HG02623 (cell line): Measurements from ENCODE around the gene LDLRAD3.

Source experiments
- ATAC-seq: cut with Tn5 transposase; IDR thresholded peaks from one replicate; pipeline ENCODE4 v1.9.1; 2021; ENCODE audit warnings: moderate library complexity; ENCODE audit not compliant: unreplicated experiment

Gene LDLRAD3

GRCh38 chr11:35927104-35927503 is 16.8 kb upstream of the LDLRAD3 start:
- no peak for ATAC-seq

GRCh38 chr11:35927682-35928081 is 16.2 kb upstream of the LDLRAD3 start:
- no peak for ATAC-seq

GRCh38 chr11:35928688-35929395 is 15.0 kb upstream of the LDLRAD3 start:
- ATAC-seq = no peak

GRCh38 chr11:35930466-35930865 is 13.4 kb upstream of the LDLRAD3 start:
- no peak for ATAC-seq

GRCh38 chr11:35932121-35932520 is 11.7 kb upstream of the LDLRAD3 start:
- ATAC-seq = no peak

DNA sequence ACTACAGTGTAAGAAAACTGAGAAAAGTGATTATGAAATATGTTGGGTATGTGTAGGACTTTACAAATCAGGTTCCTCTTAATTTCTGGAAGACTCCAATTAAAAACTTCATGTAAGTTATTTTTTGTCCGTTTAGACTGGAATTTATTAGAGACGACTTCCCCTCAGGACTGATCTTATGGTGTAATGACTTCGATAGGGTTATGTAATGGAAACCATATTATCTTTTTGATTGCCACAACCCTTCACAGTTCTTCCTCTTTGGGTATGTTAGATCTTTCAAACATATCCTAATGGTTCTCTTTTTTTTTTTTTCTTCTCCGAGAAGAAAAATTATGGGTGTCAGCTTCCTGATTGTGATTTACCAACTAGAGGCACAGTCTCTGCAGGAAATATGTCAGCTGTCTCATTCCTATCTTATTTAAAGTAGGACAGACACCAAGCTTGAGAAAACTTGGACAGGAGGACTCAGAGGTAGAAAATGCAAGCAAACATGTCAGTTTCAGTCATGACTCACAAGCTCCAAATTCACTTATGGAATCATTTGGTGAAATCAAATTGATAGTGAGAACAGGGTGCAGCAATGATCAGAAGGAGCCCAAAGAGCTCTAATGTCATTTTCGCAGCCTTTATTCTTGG is 11.1 kb upstream of the LDLRAD3 start:
- ATAC-seq = no peak

DNA sequence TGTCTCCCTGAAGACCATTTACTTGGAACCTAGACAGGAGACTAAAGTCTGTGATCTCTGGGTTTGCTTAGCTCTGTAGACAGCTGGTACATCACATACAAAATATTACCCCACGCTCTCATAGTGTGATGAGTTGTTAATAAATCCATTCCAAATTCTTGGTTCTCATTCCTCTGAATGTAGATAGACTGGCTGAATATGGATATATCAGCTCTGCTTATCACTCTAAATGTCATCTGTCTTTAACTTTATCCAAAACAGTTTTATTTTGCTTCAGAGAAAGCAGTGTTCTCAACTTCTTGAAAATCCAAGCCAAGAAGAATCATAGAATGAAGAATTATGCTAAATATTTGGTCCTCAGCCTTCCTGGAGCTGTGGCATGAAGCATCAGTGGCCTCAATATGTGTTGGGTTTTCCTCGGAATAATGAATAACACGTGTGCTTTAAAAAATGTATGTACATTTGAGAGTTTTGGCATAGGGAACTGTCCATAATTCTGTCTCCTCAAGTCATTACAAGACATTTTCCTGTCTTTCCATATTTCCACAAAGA is 10.5 kb upstream of the LDLRAD3 start:
- ATAC-seq = no peak

GRCh38 chr11:35934271-35934670 is 9.6 kb upstream of the LDLRAD3 start:
- ATAC-seq = no peak

- no peak for ATAC-seq
Observed at GRCh38 chr11:35934981-35935380, 8.9 kb upstream of the LDLRAD3 start.

GRCh38 chr11:35935390-35935789 is 8.5 kb upstream of the LDLRAD3 start:
- no peak for ATAC-seq

- ATAC-seq = no peak
Observed at GRCh38 chr11:35937111-35937510, 6.8 kb upstream of the LDLRAD3 start.

GRCh38 chr11:35937700-35938099 is 6.2 kb upstream of the LDLRAD3 start:
- no peak for ATAC-seq

DNA sequence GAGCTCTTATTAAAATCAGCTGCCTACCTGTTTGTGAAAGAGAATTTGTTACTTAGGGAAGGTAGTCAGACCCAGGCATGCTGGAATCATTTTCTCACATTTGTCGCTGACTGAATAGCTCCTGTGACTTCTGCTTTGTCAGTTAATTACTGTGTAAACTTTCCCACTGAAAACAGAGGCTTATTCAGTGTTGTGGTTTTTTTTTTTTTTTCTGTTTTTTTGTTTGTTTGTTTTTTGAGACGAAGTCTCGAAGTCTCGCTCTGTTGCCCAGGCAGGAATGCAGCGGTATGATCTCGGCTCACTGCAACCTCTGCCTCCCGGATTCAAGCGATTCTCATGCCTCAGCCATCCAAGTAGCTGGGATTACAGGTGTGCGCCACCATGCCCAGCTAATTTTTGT is 5.6 kb upstream of the LDLRAD3 start:
- ATAC-seq = no peak

DNA sequence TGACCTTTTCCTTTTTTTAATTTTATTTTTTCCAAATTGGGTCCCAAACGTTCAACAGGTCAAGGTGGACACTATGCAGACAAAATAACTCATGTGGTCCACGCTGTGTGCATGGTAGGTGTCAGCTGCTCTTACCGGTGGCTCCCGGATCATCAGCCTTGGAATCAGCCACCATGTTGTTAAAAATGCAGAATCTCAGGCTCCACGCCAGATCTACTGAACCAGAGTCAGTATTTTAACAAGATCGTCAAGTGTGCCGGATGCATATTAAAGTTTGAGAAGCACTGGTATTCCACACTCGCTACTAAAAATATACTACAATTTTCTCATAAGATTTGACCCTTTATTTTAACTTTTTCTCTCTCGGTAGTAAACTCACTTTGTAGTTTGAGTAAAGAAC is 553 bp upstream of the LDLRAD3 start:
- ATAC-seq = no peak

DNA sequence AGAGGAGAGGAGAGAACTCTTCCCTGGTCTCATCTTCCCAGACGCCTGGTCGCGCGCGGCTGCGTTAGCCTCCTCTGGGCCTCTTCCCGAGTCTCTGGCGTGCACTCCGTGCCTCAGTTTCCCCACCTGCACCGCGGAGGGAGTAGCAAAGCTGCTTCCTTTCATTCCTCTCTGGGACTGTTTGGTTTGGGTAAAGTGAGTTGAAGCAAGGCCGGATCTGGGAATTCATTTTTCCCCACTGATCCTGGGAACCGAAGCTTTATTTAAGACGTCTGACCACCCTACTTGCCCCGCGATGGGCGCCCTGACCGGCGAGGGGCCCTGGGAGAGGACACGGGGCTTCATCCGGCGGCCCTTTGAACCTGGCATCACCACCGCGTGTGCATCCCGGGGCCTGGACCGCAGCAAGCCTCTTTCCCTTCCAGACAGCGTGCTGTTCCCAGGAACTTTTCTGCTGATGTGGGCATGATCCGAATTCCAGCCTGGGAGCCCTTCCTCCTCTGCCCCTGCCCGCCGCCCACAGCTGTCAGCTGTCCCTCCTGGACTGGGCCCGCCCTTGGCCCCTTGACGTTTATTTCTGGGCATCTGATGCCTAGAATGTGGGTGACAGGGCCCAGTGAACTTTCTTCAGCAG is 758 bp downstream of the LDLRAD3 start:
- ATAC-seq = no peak

DNA sequence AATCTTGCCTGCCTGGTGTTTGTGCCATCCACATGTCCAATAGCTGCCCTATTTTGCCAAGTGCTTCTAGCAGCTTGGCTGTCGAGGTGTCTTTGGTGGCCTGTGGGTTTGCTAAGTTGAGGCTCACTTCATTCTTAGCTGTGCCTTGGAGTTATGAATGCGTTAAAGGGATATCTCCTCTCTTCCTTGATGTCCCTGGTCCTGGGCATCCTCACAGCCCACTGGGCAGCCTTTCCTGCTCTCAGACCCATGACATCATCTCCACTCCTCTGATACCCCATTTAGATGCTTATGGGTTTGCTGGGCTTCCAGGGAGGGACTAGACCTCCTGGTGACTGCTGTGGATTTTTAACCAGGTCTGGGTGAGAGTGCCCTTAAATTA is 1.3 kb downstream of the LDLRAD3 start:
- no peak for ATAC-seq

DNA sequence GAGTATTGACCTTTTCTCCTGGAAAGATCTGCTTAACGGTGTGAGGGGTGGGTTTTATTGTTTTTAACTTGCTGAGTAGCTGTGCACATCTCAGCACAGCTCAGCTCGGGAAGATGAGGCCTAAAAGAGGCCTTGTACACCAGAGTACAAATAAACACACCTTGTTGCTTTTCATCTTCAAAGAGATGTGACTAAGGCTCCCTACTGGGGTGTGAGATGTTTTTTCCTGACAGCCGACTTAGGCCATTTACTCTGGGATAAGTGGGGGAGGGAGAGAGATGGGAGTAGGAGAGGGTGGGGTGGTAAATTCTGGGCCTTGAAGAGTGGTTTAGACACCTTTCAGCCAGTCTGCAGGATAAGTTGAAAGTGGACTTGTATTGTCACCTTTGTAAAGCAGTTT is 2.9 kb downstream of the LDLRAD3 start:
- ATAC-seq = no peak

DNA sequence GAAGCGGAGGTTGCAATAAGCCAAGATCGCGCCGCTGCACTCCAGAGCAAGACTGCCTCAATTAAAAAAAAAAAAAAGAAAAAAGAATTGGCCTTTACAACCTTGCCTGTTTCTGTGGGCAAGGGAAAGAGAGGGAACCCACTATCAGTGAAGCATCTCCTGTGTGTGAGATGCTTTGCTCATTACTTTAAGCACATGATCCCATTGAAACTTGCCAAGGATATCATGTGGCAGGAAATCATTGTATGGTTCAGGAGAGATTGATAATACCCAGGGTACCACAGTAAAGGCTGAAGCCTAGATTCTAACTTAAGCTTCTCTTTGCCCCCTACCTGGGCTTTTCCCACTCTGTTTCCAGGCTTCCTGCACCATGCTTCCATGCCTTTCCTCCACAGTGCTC is 3.6 kb downstream of the LDLRAD3 start:
- ATAC-seq = no peak

DNA sequence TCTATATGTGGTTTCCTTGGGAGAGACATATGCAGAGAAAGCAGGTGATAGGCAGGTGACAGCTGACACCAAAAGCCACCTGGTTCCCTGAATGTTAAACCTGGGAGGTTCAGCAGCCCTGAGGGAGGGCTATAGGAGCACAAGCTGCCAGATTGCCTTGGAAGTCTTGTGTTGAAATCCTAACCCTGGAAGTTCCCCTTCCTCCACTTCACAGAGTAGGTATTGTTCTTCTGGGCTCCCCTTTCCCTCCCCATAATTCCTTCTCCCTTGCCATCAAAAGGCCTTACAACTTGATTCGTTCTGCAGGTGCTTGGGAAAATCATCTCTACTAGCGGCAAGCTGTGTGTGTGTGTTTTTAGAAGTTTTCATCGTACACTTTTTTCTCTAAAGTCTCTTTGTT is 5.4 kb downstream of the LDLRAD3 start:
- ATAC-seq = no peak

DNA sequence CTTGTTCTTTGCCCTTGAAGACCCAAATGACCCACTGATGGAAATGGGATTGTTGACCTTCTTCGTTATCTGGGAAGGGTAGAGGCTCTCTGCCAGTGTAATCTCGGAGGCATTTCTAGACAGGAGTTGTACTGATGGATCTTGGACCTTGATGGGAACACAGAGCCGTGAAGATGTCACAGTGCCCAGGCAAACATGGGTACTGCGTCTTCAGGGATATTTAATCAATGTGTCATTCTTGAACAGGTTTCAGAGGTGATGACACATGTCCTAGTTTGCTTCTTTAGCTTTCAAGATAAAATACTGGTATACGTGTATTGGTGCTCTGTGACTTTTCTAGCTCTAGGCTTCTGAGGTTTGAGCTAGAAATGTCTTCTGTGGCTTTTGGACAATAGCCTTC is 6.2 kb downstream of the LDLRAD3 start:
- ATAC-seq = no peak

- ATAC-seq = no peak
Observed at GRCh38 chr11:35951680-35952079, 7.8 kb downstream of the LDLRAD3 start.

- ATAC-seq = no peak
Observed at GRCh38 chr11:35953081-35953760, 9.4 kb downstream of the LDLRAD3 start.
